ENCODE data around the gene PLEKHM1. TPM values are rescaled to one million over a fixed set of nuclear protein-coding genes. Genes with fewer than 3 reads are reported as not detected.
A peak's percentile ranks its signal among the peaks of the same experiment; 100 is the strongest.

PLEKHM1 gene
- total RNA-seq, 2 experiments from 2014 or later: 21.3 to 22.1 TPM

DNA sequence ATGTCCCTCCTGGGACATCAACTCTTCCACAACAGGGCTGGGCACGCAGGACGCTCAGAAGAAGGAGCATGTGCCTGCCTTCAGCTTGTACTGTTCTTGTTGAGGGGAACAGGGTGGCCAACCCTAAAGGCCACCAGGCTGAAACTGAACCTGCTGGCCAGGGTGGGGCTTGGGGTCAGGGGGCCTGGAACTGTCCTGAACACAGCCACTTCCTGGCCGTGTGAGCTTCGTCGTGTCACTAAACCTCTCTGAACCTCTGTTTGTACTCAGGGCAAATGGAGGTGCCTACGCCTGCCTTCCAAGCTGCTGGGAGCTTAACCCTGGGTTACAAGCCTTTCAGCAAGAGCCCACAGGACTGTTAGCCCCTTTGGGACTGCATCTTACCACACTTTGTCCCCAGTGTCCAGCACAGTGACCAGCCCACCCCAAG, 64.5 kb downstream of the PLEKHM1 start:
- Mint-ChIP-seq H3K4me3 (no peak overlapping the region), H3K36me3 (no peaks in the 10 kb centered on the region), H3K27me3 (no peaks in the 10 kb centered on the region), H3K27ac (no peak overlapping the region), H3K4me1 (ENCODE audit: low read depth) (peaks cover 17% of the 10 kb centered on the region), H3K9me3 (no peaks in the 10 kb centered on the region)
- no peak for DNase-seq
- intact Hi-C loops (cut with micrococcal nuclease): no loop called here
- ChIA-PET CTCF (no interaction called here), POLR2A (no interaction called here)

GRCh38 chr17:45425125-45425983, 65.2 kb downstream of the PLEKHM1 start:
- Mint-ChIP-seq H3K27me3 (no peaks in the 10 kb centered on the region), H3K4me3 (no peak overlapping the region), H3K27ac (no peak overlapping the region), H3K4me1 (ENCODE audit: low read depth) (peaks cover 11% of the 10 kb centered on the region), H3K36me3 (no peaks in the 10 kb centered on the region), H3K9me3 (no peaks in the 10 kb centered on the region)
- intact Hi-C loops (cut with micrococcal nuclease): no loop called here
- DNase-seq: no peak
- POLR2A ChIA-PET: no interaction called here
- CTCF ChIA-PET: interaction anchor here (1.3 kb wide), 1 partner anchor 149 kb away, joined by 3 read pairs; no protein-coding TSS in a partner anchor

DNA sequence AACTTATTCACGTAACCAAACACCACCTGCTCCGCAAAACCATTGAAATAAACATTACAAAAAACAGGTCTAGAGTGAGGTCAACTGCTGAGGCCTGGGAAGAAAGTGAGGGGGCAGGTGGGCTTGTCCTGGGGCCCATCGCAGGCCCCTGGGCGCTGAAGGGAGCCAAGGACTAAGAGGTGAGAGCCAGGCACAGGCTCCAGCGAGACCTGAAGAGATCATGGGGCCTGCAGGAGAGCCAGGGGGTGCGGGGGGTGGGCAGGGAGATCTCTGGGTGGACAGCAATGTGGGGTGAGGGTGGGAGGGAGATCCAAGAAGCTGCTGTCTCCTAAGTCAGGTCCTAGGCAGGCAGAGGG, 65.8 kb downstream of the PLEKHM1 start:
- H3K4me3 Mint-ChIP-seq: no peak overlapping the region
- POLR2A ChIA-PET: no interaction called here
- no peak overlapping the region for H3K27ac Mint-ChIP-seq
- no peaks in the 10 kb centered on the region for H3K27me3 Mint-ChIP-seq
- H3K9me3 Mint-ChIP-seq: no peaks in the 10 kb centered on the region
- no peaks in the 10 kb centered on the region for H3K36me3 Mint-ChIP-seq
- H3K4me1 Mint-ChIP-seq (ENCODE audit: low read depth): peaks cover 10% of the 10 kb centered on the region
- no peak for DNase-seq
- intact Hi-C loops (cut with micrococcal nuclease): no loop called here
- CTCF ChIA-PET: interaction anchor here (1.3 kb wide), 1 partner anchor 148 kb away, joined by 3 read pairs; no protein-coding TSS in a partner anchor

- Mint-ChIP-seq H3K36me3 (no peaks in the 10 kb centered on the region), H3K4me1 (ENCODE audit: low read depth) (peaks cover 9% of the 10 kb centered on the region), H3K27ac (no peak overlapping the region), H3K9me3 (no peaks in the 10 kb centered on the region), H3K4me3 (no peak overlapping the region), H3K27me3 (no peaks in the 10 kb centered on the region)
- intact Hi-C loops (cut with micrococcal nuclease): no loop called here
- POLR2A ChIA-PET: no interaction called here
- CTCF ChIA-PET: interaction anchor here (1.3 kb wide), 1 partner anchor 147 kb away, joined by 3 read pairs; no protein-coding TSS in a partner anchor
- no peak for DNase-seq
Measured at GRCh38 chr17:45423975-45424335, 66.6 kb downstream of the PLEKHM1 start.

- intact Hi-C loops (cut with micrococcal nuclease): no loop called here
- no peak for DNase-seq
- no peaks in the 10 kb centered on the region for H3K9me3 Mint-ChIP-seq
- no peak overlapping the region for H3K27ac Mint-ChIP-seq
- CTCF ChIA-PET: interaction anchor here (1.3 kb wide), 1 partner anchor 147 kb away, joined by 3 read pairs; no protein-coding TSS in a partner anchor
- no peaks in the 10 kb centered on the region for H3K27me3 Mint-ChIP-seq
- no peaks in the 10 kb centered on the region for H3K36me3 Mint-ChIP-seq
- POLR2A ChIA-PET: no interaction called here
- no peak overlapping the region for H3K4me3 Mint-ChIP-seq
- peaks cover 4% of the 10 kb centered on the region for H3K4me1 Mint-ChIP-seq (ENCODE audit: low read depth)
Measured at GRCh38 chr17:45423304-45423974, 67.1 kb downstream of the PLEKHM1 start.

GRCh38 chr17:45414990-45415881, 75.3 kb downstream of the PLEKHM1 start:
- H3K4me1 Mint-ChIP-seq (ENCODE audit: low read depth): peaks cover 15% of the 10 kb centered on the region
- DNase-seq: no peak
- H3K27me3 Mint-ChIP-seq: no peaks in the 10 kb centered on the region
- ChIA-PET CTCF (no interaction called here), POLR2A (no interaction called here)
- intact Hi-C loops (cut with micrococcal nuclease): no loop called here
- no peaks in the 10 kb centered on the region for H3K9me3 Mint-ChIP-seq
- no peaks in the 10 kb centered on the region for H3K36me3 Mint-ChIP-seq
- no peak overlapping the region for H3K27ac Mint-ChIP-seq
- no peak overlapping the region for H3K4me3 Mint-ChIP-seq

- Mint-ChIP-seq H3K27ac (no peak overlapping the region), H3K36me3 (peaks cover 2% of the 10 kb centered on the region), H3K27me3 (no peaks in the 10 kb centered on the region), H3K4me3 (no peak overlapping the region), H3K4me1 (ENCODE audit: low read depth) (peaks cover 23% of the 10 kb centered on the region), H3K9me3 (no peaks in the 10 kb centered on the region)
- CTCF ChIA-PET: interaction anchor here (1.4 kb wide), 1 partner anchor 28 kb away, joined by 3 read pairs; no protein-coding TSS in a partner anchor
- no peak for DNase-seq
- intact Hi-C loops (cut with micrococcal nuclease): no loop called here
- POLR2A ChIA-PET: interaction anchor here (0.9 kb wide), 1 partner anchor 97 kb away, joined by 3 read pairs; the partner anchor contains the start of gene MAP3K14
Measured at GRCh38 chr17:45413498-45413923, 77.0 kb downstream of the PLEKHM1 start.

- ChIA-PET CTCF (interaction anchor here (0.9 to 1.5 kb wide), 3 partner anchors 17 to 100 kb away, joined by 3 to 5 read pairs (median 3); no protein-coding TSS in a partner anchor), POLR2A (no interaction called here)
- Mint-ChIP-seq H3K27me3 (no peaks in the 10 kb centered on the region), H3K4me1 (ENCODE audit: low read depth) (peaks cover 41% of the 10 kb centered on the region), H3K36me3 (peaks cover 7% of the 10 kb centered on the region), H3K4me3 (peak overlapping the region; percentile 99), H3K9me3 (no peaks in the 10 kb centered on the region), H3K27ac (peak overlapping the region; percentile 98)
- intact Hi-C loops (cut with micrococcal nuclease): no loop called here
- no peak for DNase-seq
Measured at GRCh38 chr17:45411348-45412105, 79.0 kb downstream of the PLEKHM1 start.

GRCh38 chr17:45410144-45411091, 80.1 kb downstream of the PLEKHM1 start:
- DNase-seq: peak; percentile 76
- Mint-ChIP-seq H3K27ac (peak overlapping the region; percentile 98), H3K4me1 (ENCODE audit: low read depth) (peaks cover 44% of the 10 kb centered on the region), H3K27me3 (no peaks in the 10 kb centered on the region), H3K4me3 (peak overlapping the region; percentile 99), H3K9me3 (no peaks in the 10 kb centered on the region), H3K36me3 (peaks cover 11% of the 10 kb centered on the region)
- intact Hi-C loops (cut with micrococcal nuclease): no loop called here
- ChIA-PET POLR2A (interaction anchor here (1.2 to 1.4 kb wide), 3 partner anchors 14 to 184 kb away, joined by 3 to 4 read pairs (median 3); no protein-coding TSS in a partner anchor), CTCF (interaction anchor here (0.5 to 1.3 kb wide), 5 partner anchors 18 to 237 kb away, joined by 3 read pairs; no protein-coding TSS in a partner anchor)

DNA sequence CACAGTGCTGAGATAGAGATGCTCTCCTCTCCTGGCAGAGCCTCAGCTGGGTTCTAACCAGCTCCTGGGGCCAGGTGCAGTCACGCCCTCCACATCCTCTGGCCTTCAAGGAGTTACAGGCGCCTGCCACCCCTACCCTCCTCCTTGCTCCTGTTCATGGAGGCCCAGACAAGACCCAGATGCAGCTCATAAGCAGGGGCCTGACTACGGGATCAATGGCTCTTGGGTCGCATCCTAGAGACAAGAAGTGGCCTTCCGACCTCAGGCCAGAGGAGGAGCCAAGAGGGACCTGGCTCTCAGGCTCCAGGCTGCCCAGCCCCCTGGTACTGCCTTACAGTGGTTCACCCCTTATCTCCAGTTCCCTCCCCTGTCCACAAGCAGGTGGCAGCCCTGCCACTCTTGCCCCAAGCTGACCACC, 80.9 kb downstream of the PLEKHM1 start:
- ChIA-PET POLR2A (interaction anchor here (1.2 to 1.4 kb wide), 3 partner anchors 14 to 183 kb away, joined by 3 to 4 read pairs (median 3); no protein-coding TSS in a partner anchor), CTCF (interaction anchor here (0.8 to 1.9 kb wide), 3 partner anchors 19 to 132 kb away, joined by 3 to 7 read pairs (median 3); no protein-coding TSS in a partner anchor)
- Mint-ChIP-seq H3K4me3 (peak overlapping the region; percentile 99), H3K27me3 (no peaks in the 10 kb centered on the region), H3K4me1 (ENCODE audit: low read depth) (peaks cover 44% of the 10 kb centered on the region), H3K36me3 (peaks cover 15% of the 10 kb centered on the region), H3K9me3 (no peaks in the 10 kb centered on the region), H3K27ac (peak overlapping the region; percentile 98)
- intact Hi-C loops (cut with micrococcal nuclease): no loop called here
- peak; percentile 31 for DNase-seq
